ENCODE measurements around the gene ACAD11.
"Not testable (repeated sequence)": the region's sequence is repeated elsewhere in the genome, so short reads cannot be mapped to it uniquely, and the experiment has no call there.

Gene ACAD11

GRCh38 chr3:132598181-132598580 is 61.4 kb downstream of the ACAD11 start:
- no peak for DNase-seq

- no peak for DNase-seq
Observed at GRCh38 chr3:132597660-132598059, 61.9 kb downstream of the ACAD11 start.

GRCh38 chr3:132596816-132597433 is 62.7 kb downstream of the ACAD11 start, which contains the start of gene ACKR4:
Gene ACKR4 (plus strand): TSS chr3:132597270. CDS start chr3:132600398, 3,128 bp downstream.
- no peak for DNase-seq

GRCh38 chr3:132596326-132596725 is 63.3 kb downstream of the ACAD11 start:
- DNase-seq, result no peak

- DNase-seq, result peak; percentile 63 to 77 (median 76)
Observed at GRCh38 chr3:132595014-132595413, 64.6 kb downstream of the ACAD11 start.

- DNase-seq, result no peak
Observed at GRCh38 chr3:132594498-132594897, 65.1 kb downstream of the ACAD11 start.

- peak; percentile 72 to 88 (median 87) for DNase-seq
Observed at GRCh38 chr3:132593947-132594323, 65.7 kb downstream of the ACAD11 start.

GRCh38 chr3:132593241-132593946 is 66.2 kb downstream of the ACAD11 start:
- peak in 1 of 3 donors; percentile 17 for DNase-seq

- DNase-seq, result no peak
Observed at GRCh38 chr3:132592216-132592615, 67.4 kb downstream of the ACAD11 start.

- no peak for DNase-seq
Observed at GRCh38 chr3:132587401-132587800, 72.2 kb downstream of the ACAD11 start.

GRCh38 chr3:132573797-132574211 is 85.8 kb downstream of the ACAD11 start:
- DNase-seq, result no peak

GRCh38 chr3:132570016-132570415 is 89.6 kb downstream of the ACAD11 start:
- no peak for DNase-seq

GRCh38 chr3:132569580-132569979 is 90.0 kb downstream of the ACAD11 start:
- DNase-seq, result no peak

GRCh38 chr3:132569153-132569552 is 90.5 kb downstream of the ACAD11 start:
- peak; percentile 28 to 57 (median 55) for DNase-seq

GRCh38 chr3:132568422-132568821 is 91.2 kb downstream of the ACAD11 start:
- DNase-seq, result no peak

GRCh38 chr3:132564070-132564465 is 95.5 kb downstream of the ACAD11 start:
- DNase-seq, result no peak

- peak in 2 of 3 donors; percentile 19 to 37 for DNase-seq
Observed at GRCh38 chr3:132563420-132564069, 96.1 kb downstream of the ACAD11 start.

GRCh38 chr3:132561003-132561402 is 98.6 kb downstream of the ACAD11 start:
- no peak for DNase-seq

GRCh38 chr3:132556508-132557159 is 103.0 kb downstream of the ACAD11 start:
- DNase-seq, result no peak

- DNase-seq, result not testable (repeated sequence)
Observed at GRCh38 chr3:132556036-132556386, 103.6 kb downstream of the ACAD11 start.

GRCh38 chr3:132555306-132556035 is 104.1 kb downstream of the ACAD11 start:
- no peak for DNase-seq

- no peak for DNase-seq
Observed at GRCh38 chr3:132554437-132554836, 105.2 kb downstream of the ACAD11 start.

GRCh38 chr3:132553826-132554225 is 105.8 kb downstream of the ACAD11 start:
- no peak for DNase-seq
